Effector memory CD4-positive, alpha-beta T cell (primary cell): ENCODE results near the gene PEAR1.

Source experiments
- DNase-seq, 3 donors: peaks; one replicate each; pipeline ENCODE4 v3.0.0-alpha.2; 2020
- H3K27ac ChIP-seq: 2 replicates; pipeline ENCODE4 v1.7.0; 2013; ENCODE audit warnings: mild to moderate bottlenecking, low read length, moderate library complexity; ENCODE audit not compliant: insufficient read depth, poor library complexity, severe bottlenecking
- H3K27me3 ChIP-seq: replicated peaks from 2 replicates; pipeline ENCODE4 v1.7.0; 2013; ENCODE audit warnings: mild to moderate bottlenecking, low read length; ENCODE audit not compliant: insufficient read depth, control insufficient read depth, poor library complexity, severe bottlenecking
- H3K36me3 ChIP-seq: 2 replicates; pipeline ENCODE4 v1.7.0; 2013; ENCODE audit warnings: mild to moderate bottlenecking, low read length, moderate library complexity; ENCODE audit not compliant: control insufficient read depth, insufficient read depth
- H3K4me1 ChIP-seq: 2 replicates; pipeline ENCODE4 v1.7.0; 2013; ENCODE audit warnings: low read length, mild to moderate bottlenecking; ENCODE audit not compliant: control insufficient read depth, insufficient read depth, poor library complexity, severe bottlenecking
- H3K4me3 ChIP-seq: 2 replicates; pipeline ENCODE4 v1.7.0; 2013; ENCODE audit warnings: low read length, low read depth, mild to moderate bottlenecking; ENCODE audit not compliant: insufficient read depth, poor library complexity, severe bottlenecking
- H3K9me3 ChIP-seq: 2 replicates; pipeline ENCODE4 v1.7.0; 2013; ENCODE audit warnings: mild to moderate bottlenecking, low read length, moderate library complexity; ENCODE audit not compliant: control insufficient read depth

The PEAR1 gene

DNA sequence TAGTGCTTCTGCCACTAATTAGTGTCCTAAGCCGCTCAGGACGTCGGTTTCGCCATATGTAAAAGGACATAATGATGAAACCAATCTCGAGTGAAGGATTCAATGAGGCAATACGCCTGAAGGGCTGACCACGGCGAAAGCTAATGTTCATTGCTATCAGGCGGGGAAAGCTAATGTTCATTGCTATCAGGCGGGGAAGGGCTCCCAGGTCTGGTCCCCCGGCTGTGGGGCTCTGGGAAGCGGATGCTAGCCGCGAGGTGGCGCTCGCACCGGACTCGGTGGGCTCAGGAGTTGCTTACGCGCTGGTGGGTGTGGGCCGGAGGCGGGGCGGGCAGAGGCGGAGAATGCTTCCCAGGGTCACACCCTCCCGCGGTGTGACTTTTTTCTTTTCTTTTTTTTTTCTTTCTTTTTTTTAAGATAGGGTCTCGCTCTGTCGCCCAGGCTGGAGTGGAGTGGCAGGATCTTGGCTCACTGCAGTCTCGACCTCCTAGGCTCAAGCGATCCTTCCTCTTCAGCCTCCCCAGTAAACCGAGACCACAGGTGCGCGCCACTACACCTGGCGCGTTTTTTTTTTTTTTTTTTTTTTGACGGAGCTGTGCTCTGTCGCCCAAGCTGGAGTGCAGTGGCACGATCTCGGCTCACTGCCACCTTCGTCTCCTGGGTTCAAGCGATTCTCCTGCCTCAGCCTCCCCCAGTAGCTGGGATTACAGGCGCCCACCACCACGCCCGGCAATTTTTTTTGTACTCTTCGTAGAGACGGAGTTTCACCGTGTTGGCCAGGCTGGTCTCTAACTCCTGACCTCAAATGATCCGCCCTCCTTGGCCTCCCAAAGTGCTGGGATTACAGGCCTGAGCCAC lies 1.1 kb upstream of the PEAR1 start:
- peak; percentile 58 to 72 (median 59) for DNase-seq
- Histone ChIP-seq H3K4me3 (peak overlapping the region; percentile 26), H3K27me3 (peaks cover 24% of the 10 kb centered on the region)

DNA sequence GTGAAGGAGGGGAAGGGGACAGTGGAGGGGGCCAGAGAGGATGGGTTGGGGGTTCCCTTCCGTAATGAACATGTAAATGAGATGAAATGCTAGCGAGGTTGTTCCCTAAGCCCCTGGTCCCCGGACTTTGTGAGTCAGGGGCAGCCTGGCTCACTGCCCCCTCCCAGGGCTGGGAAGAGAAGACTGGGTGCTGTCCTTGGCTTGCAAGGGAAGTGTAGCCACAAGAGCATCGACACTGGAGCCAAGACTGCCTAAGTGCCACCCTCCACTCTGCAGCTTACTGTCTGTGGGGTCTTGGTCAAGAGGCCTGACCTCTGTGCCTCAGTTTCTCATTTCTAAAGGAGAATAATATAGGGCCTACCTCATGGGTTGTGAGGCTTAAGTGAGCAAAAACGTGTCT lies 483 bp downstream of the PEAR1 start:
- H3K4me1 ChIP-seq: peaks cover 17% of the 10 kb centered on the region
- H3K27ac ChIP-seq: no peak overlapping the region
- H3K27me3 ChIP-seq: peaks cover 26% of the 10 kb centered on the region
- no peaks in the 10 kb centered on the region for H3K36me3 ChIP-seq
- no peak for DNase-seq
- no peak overlapping the region for H3K4me3 ChIP-seq
- no peaks in the 10 kb centered on the region for H3K9me3 ChIP-seq

More for the DNA sequence above, 1.1 kb upstream of the PEAR1 start:
- no peaks in the 10 kb centered on the region for H3K9me3 ChIP-seq
- peaks cover 17% of the 10 kb centered on the region for H3K4me1 ChIP-seq
- no peak overlapping the region for H3K27ac ChIP-seq
- H3K36me3 ChIP-seq: no peaks in the 10 kb centered on the region

- no peak for DNase-seq
- peaks cover 17% of the 10 kb centered on the region for H3K4me1 ChIP-seq
- no peaks in the 10 kb centered on the region for H3K9me3 ChIP-seq
- H3K4me3 ChIP-seq: no peak overlapping the region
- peaks cover 26% of the 10 kb centered on the region for H3K27me3 ChIP-seq
- no peak overlapping the region for H3K27ac ChIP-seq
- H3K36me3 ChIP-seq: no peaks in the 10 kb centered on the region
Observed at GRCh38 chr1:156894711-156895454, 1.4 kb downstream of the PEAR1 start.

DNA sequence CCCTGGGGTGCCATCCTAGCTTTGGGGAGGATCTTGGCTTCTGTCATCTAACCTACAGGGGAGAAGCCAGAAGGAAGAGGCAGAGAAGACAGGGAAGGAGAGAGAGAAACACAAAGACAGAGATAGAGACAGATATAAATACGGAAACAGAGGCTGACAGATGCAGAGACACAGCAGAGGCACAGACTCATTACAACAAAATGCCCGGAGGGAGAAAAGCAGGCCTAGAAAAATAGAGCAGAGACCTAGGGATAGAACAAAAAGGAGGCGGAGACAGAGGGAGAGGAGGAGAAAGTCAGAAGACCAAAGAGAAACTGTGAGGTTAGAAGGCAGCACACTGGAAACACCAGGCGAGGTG lies 1.9 kb downstream of the PEAR1 start:
- H3K36me3 ChIP-seq: no peaks in the 10 kb centered on the region
- H3K4me3 ChIP-seq: no peak overlapping the region
- peaks cover 26% of the 10 kb centered on the region for H3K27me3 ChIP-seq
- peaks cover 17% of the 10 kb centered on the region for H3K4me1 ChIP-seq
- H3K27ac ChIP-seq: no peak overlapping the region
- H3K9me3 ChIP-seq: no peaks in the 10 kb centered on the region
- no peak for DNase-seq

DNA sequence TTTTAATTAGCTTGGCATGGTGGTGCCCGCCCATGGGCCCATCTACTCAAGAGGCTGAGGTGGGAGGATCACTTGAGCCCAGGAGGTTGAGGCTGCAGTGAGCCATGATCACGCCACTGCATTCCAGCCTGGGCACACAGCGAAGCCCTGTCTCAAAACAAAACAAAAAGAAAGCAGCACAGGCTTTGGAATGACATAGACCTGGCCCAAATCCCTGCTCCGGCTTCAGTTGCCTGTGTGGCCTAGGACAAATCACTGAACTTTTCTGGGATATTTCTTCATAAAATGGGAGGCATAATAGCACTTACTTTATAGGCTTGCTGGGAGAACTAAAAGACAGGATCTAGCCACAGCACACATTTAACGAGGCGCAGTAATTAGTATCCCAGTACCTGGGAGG lies 2.4 kb downstream of the PEAR1 start:
- no peak for DNase-seq
- peaks cover 26% of the 10 kb centered on the region for H3K27me3 ChIP-seq
- no peak overlapping the region for H3K27ac ChIP-seq
- H3K36me3 ChIP-seq: no peaks in the 10 kb centered on the region
- no peaks in the 10 kb centered on the region for H3K9me3 ChIP-seq
- peaks cover 17% of the 10 kb centered on the region for H3K4me1 ChIP-seq
- no peak overlapping the region for H3K4me3 ChIP-seq

GRCh38 chr1:156896490-156897033 lies 3.0 kb downstream of the PEAR1 start:
- H3K4me3 ChIP-seq: no peak overlapping the region
- H3K4me1 ChIP-seq: peaks cover 17% of the 10 kb centered on the region
- H3K9me3 ChIP-seq: no peaks in the 10 kb centered on the region
- DNase-seq: no peak
- H3K27ac ChIP-seq: no peak overlapping the region
- H3K27me3 ChIP-seq: peaks cover 26% of the 10 kb centered on the region
- H3K36me3 ChIP-seq: no peaks in the 10 kb centered on the region

DNA sequence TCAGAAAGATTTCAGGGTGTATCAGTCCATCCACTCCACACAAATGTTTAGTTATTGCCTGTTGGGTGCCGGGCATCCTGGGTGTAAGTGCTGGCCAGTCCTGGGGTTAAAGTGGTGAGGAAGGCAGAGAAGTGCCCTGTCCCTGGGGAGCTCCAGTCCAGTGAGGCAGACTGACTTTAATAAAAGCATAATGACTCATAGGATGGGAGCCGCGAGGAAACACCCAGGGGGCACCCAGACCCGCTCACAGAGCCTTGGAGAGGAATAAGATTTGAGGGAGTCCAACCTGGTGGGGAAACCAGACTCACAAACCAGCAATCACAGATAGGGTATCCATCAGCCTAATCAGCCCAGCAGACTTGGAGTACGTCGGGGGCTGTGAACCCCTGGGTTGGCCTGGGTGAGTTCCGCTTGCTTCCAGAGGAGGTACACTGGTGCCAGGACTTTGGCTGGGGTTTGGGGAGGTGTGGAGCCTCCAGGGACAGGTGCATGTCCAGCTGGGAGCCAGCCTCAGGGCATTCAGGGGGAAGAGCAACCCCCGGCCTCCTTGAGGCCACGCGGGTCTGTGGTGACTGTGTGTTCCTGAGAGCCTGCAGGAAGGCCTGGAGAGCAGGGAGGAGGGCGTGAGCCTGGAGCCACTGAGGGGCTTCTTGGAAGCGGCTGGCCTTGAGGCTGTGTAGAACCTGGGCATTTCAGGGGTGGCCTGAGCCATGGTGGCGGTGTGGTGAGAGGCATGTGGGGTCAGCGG lies 3.7 kb downstream of the PEAR1 start:
- Histone ChIP-seq H3K27me3 (peaks cover 26% of the 10 kb centered on the region), H3K9me3 (no peaks in the 10 kb centered on the region), H3K4me3 (no peak overlapping the region), H3K27ac (no peak overlapping the region), H3K4me1 (peaks cover 14% of the 10 kb centered on the region), H3K36me3 (no peaks in the 10 kb centered on the region)
- no peak for DNase-seq

DNA sequence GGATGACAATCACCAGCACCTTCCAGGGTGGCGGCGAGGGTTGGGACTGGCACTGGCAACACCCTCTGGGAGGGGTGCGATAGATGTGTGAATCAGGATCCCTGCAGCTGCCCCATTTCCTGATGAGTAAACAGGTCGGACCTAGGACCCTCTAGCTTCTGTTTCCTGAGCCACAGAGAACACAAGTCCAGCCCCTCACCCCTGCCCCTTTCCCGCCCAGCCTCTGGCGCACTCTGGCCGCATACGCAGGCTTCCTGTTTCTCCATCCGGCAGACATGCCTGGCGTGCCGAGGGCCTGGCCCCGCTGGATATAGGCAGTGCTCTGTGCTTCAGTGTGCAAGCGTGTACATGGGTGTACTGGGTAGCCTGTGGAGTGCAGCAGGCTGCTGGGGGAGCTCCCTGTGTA lies 4.6 kb downstream of the PEAR1 start:
- Histone ChIP-seq H3K4me1 (peaks cover 6% of the 10 kb centered on the region), H3K4me3 (no peak overlapping the region), H3K27ac (no peak overlapping the region), H3K36me3 (no peaks in the 10 kb centered on the region), H3K27me3 (peaks cover 20% of the 10 kb centered on the region), H3K9me3 (no peaks in the 10 kb centered on the region)
- DNase-seq: no peak

DNA sequence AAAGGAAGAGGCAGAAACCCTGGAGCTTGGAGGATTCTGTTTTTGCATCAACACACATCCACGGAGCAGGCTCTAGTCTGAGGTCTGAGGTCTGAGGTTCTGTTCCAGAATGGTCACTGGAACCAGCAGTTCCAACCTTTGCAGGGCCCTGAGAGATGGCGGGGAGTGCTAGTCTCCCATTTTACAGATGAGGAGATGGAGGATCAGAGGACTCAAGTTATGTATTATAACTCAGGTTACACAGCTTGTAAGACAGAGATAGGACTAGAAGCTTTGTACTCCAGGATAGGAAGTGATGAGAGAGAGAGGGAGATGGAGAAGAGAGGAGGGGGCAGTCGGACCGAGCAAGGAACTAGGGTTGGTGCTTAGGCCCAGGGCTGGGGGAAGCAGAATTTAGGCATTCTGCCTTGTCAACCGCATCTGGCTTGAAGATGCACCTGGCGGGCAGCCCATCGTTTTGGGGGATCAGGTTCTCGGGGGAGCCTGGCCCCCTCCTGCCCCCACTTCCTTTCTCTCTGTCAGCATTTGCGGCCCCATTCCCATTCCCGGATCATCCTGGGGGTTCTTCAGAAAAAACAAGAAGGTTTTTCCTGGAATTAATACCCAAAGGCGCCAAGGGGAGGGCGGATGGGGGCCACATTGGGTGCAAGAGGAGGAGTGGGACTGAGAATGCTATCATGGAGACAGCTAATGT lies 5.6 kb downstream of the PEAR1 start:
- H3K27ac ChIP-seq: no peak overlapping the region
- H3K36me3 ChIP-seq: no peaks in the 10 kb centered on the region
- peaks cover 10% of the 10 kb centered on the region for H3K27me3 ChIP-seq

More for the DNA sequence above, 5.6 kb downstream of the PEAR1 start:
- Histone ChIP-seq H3K4me1 (no peaks in the 10 kb centered on the region), H3K9me3 (no peaks in the 10 kb centered on the region), H3K4me3 (no peak overlapping the region)
- DNase-seq: no peak
